HG02870 (cell line): ENCODE data around the gene CASTOR2.
"Not testable (repeated sequence)": the region's sequence is repeated elsewhere in the genome, so short reads cannot be mapped to it uniquely, and the experiment has no call there.

ENCODE experiments used
- ATAC-seq: cut with Tn5 transposase; IDR thresholded peaks from one replicate; pipeline ENCODE4 v1.9.1; 2021; ENCODE audit warnings: mild to moderate bottlenecking, moderate library complexity; ENCODE audit not compliant: unreplicated experiment

The CASTOR2 gene

GRCh38 chr7:75049817-75050216 is 85.3 kb downstream of the CASTOR2 start:
- no peak for ATAC-seq

GRCh38 chr7:75050501-75050900 is 86.0 kb downstream of the CASTOR2 start:
- no peak for ATAC-seq

GRCh38 chr7:75054744-75055143 is 90.2 kb downstream of the CASTOR2 start:
- no peak for ATAC-seq

- no peak for ATAC-seq
Measured at GRCh38 chr7:75055155-75055554, 90.7 kb downstream of the CASTOR2 start.

- ATAC-seq: no peak
Measured at GRCh38 chr7:75055830-75056772, 91.6 kb downstream of the CASTOR2 start.

- ATAC-seq: no peak
Measured at GRCh38 chr7:75058406-75058805, 93.9 kb downstream of the CASTOR2 start.

GRCh38 chr7:75064291-75064690 is 99.8 kb downstream of the CASTOR2 start:
- ATAC-seq: no peak

GRCh38 chr7:75064801-75065200 is 100.3 kb downstream of the CASTOR2 start:
- ATAC-seq: no peak

- no peak for ATAC-seq
Measured at GRCh38 chr7:75066521-75066920, 102.0 kb downstream of the CASTOR2 start.

- no peak for ATAC-seq
Measured at GRCh38 chr7:75072981-75073283, 108.4 kb downstream of the CASTOR2 start.

GRCh38 chr7:75074262-75074641 is 109.7 kb downstream of the CASTOR2 start:
- not testable (repeated sequence) for ATAC-seq
